ENCODE measurements around the gene ATIC. TPM values are rescaled to one million over a fixed set of nuclear protein-coding genes. Genes with fewer than 3 reads are reported as not detected.
A peak's percentile ranks its signal among the peaks of the same experiment; 100 is the strongest.
"Not testable (repeated sequence)": the region's sequence is repeated elsewhere in the genome, so short reads cannot be mapped to it uniquely, and the experiment has no call there.

The ATIC gene
- total and polyA plus RNA-seq, 3 donors from 2014 or later = 53.0 to 64.6 (median 62.1) TPM

- H3K4me1 ChIP-seq = no peaks in the 10 kb centered on the region
- no peak overlapping the region for H3K27ac ChIP-seq
- TF ChIP-seq POLR2A (IDR thresholded peaks at IDR 0.05) (no peak), CTCF (IDR thresholded peaks at IDR 0.05) (no peak)
- DNase-seq = no peak
- no peaks in the 10 kb centered on the region for H3K9me3 ChIP-seq
- H3K36me3 ChIP-seq (ENCODE audit: low read depth, missing control alignments) = no peaks in the 10 kb centered on the region
- WGBS, 2 donors = 71% methylated on average over 6 of the region's 6 CpGs
- no peaks in the 10 kb centered on the region for H3K27me3 ChIP-seq
- intact Hi-C loops (cut with DNase I; ENCODE audit: low total_unique reads) = no loop called here
- H3K4me3 ChIP-seq = no peak overlapping the region
These were observed 12.5 kb upstream of the ATIC start for GRCh38 chr2:215299337-215299859.

GRCh38 chr2:215301994-215302393, 9.9 kb upstream of the ATIC start:
- no peaks in the 10 kb centered on the region for H3K27me3 ChIP-seq
- no peak overlapping the region for H3K4me3 ChIP-seq
- no peak for DNase-seq
- no peak overlapping the region for H3K27ac ChIP-seq
- H3K9me3 ChIP-seq = no peaks in the 10 kb centered on the region
- intact Hi-C loops (cut with DNase I; ENCODE audit: low total_unique reads) = no loop called here
- no peak for TF ChIP-seq POLR2A (IDR thresholded peaks at IDR 0.05)
- TF ChIP-seq CTCF (IDR thresholded peaks at IDR 0.05) = no peak
- H3K4me1 ChIP-seq = no peaks in the 10 kb centered on the region
- H3K36me3 ChIP-seq (ENCODE audit: low read depth, missing control alignments) = no peaks in the 10 kb centered on the region
- WGBS, 2 donors = 93 to 94% methylated on average over 2 of the region's 2 CpGs

DNA sequence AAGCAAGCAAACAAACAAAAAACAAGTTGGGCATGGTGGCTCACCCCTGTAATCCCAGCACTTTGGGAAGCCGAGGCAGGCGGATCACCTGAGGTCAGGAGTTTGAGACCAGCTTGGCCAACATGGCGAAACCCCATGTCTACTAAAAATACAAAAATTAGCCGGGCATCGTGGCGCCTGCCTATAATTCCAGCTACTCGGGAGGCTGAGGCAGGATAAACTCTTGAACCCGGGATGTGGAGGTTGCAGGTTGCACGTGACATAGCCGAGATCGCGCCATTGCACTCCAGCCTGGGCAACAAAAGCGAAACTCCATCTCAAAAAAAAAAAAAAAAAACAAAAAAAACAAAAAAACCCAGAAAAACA, 617 bp upstream of the ATIC start:
- intact Hi-C loops (cut with DNase I; ENCODE audit: low total_unique reads); H3K9me3 ChIP-seq; H3K36me3 ChIP-seq (ENCODE audit: low read depth, missing control alignments); H3K4me1 ChIP-seq; H3K27me3 ChIP-seq: not testable (repeated sequence)
- 23 to 34% methylated on average over 13 of the region's 13 CpGs for WGBS, 2 donors
- peak overlapping the region in 1 of 2 donors; percentile 84 for H3K27ac ChIP-seq
- DNase-seq = peak; percentile 19
- H3K4me3 ChIP-seq = peak overlapping the region; percentile 73

DNA sequence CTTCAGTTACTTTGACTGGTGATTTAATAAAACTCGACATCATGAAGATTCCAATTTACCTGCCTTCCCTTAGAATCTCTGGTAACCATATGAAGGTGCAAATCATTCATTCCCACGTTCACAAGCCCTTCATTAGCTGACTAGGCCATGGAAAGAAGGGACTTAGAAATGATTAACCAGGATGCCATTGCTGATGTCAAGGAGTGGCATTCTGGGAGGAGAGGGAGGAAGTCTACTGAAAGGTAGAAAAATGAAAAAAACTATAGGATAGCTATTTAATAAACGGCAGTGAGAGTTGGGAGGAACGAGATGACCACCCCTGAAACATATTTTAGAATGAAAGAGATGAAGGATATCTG, 1.4 kb downstream of the ATIC start:
- Histone ChIP-seq H3K4me1 (peaks cover 6% of the 10 kb centered on the region), H3K4me3 (no peak overlapping the region), H3K36me3 (ENCODE audit: low read depth, missing control alignments) (no peaks in the 10 kb centered on the region), H3K27me3 (no peaks in the 10 kb centered on the region), H3K9me3 (no peaks in the 10 kb centered on the region), H3K27ac (peak overlapping the region in 1 of 2 donors; percentile 84)
- no peak for DNase-seq
- TF ChIP-seq CTCF (IDR thresholded peaks at IDR 0.05) = no peak
- no peak for TF ChIP-seq POLR2A (IDR thresholded peaks at IDR 0.05)
- intact Hi-C loops (cut with DNase I; ENCODE audit: low total_unique reads) = no loop called here
- WGBS, 2 donors = 73 to 76% methylated on average over 4 of the region's 4 CpGs

DNA sequence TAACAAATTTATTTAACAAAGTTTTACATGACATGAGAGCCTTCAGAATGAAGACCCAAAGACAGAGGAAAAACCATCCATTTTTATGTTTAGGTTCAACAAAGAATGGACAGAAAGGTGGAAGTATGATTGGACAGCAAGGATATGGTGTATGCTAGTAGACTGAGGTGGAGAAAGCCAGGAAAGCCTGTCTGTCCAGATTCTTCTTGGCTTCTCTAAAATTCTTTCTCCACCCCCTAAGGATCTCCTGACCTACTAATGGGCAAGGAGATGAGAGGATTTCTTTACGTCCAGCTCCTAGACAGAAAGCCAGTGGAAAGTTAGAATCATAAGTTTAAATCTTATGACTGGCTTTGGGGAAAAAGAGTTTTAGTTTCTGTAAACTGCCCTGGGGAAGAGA, 3.0 kb downstream of the ATIC start:
- Histone ChIP-seq H3K27me3 (no peaks in the 10 kb centered on the region), H3K4me1 (peaks cover 6% of the 10 kb centered on the region), H3K9me3 (no peaks in the 10 kb centered on the region), H3K4me3 (no peak overlapping the region), H3K36me3 (ENCODE audit: low read depth, missing control alignments) (no peaks in the 10 kb centered on the region), H3K27ac (no peak overlapping the region)
- no peak for DNase-seq
- intact Hi-C loops (cut with DNase I; ENCODE audit: low total_unique reads) = no loop called here
- TF ChIP-seq POLR2A (IDR thresholded peaks at IDR 0.05) = no peak
- no peak for TF ChIP-seq CTCF (IDR thresholded peaks at IDR 0.05)
- WGBS, 2 donors = 67 to 76% methylated on average over 1 of the region's 1 CpG
